Measurements from ENCODE around the gene FOXF2. TPM values are rescaled to one million over a fixed set of nuclear protein-coding genes. Genes with fewer than 3 reads are reported as not detected.

The FOXF2 gene
- total and polyA plus RNA-seq, 2 of the 4 experiments (the other 2 are of a cell fraction), result 2.5 to 16.3 TPM

GRCh38 chr6:1402369-1402768 is 13.0 kb downstream of the FOXF2 start (continued):
- TF ChIP-seq RCOR1 (IDR thresholded peaks at IDR 0.05; ENCODE audit: insufficient replicate concordance, low read length) (no peak), CHD1 (IDR thresholded peaks at IDR 0.05; ENCODE audit: low read depth, low read length) (no peak), POLR2A (IDR thresholded peaks at IDR 0.05; ENCODE audit: low read depth, low read length) (no peak)

GRCh38 chr6:1402868-1403267 is 13.5 kb downstream of the FOXF2 start:
- ChIA-PET POLR2A (ENCODE audit: unreplicated experiment) (no interaction called here), CTCF (no interaction called here)
- H3K36me3 ChIP-seq (ENCODE audit: control insufficient read depth, insufficient read depth, low read length), result no peaks in the 10 kb centered on the region
- H4K91ac ChIP-seq (ENCODE audit: insufficient read depth, low read depth, low read length), result no peak overlapping the region
- H3K79me1 ChIP-seq (ENCODE audit: low read depth in 1 of 2, low read length in 2 of 2), result no peaks in the 10 kb centered on the region
- peak overlapping the region; percentile 67 for H2BK5ac ChIP-seq (ENCODE audit: low read depth, low read length, poor library complexity, severe bottlenecking)
- peaks cover 7% of the 10 kb centered on the region for H3K9me1 ChIP-seq (ENCODE audit: insufficient read depth, low read length)
- H3K9ac ChIP-seq (ENCODE audit: low read depth, low read length), result no peak overlapping the region
- no peak overlapping the region for H3K23ac ChIP-seq (ENCODE audit: low read depth, low read length)
- H3K18ac ChIP-seq (ENCODE audit: low read depth, low read length), result no peak overlapping the region
- DNase-seq (no peak), ATAC-seq (ENCODE audit: low read depth) (no peak)
- no peaks in the 10 kb centered on the region for H3K9me3 ChIP-seq (ENCODE audit: control insufficient read depth, insufficient read depth, low read length)
- no peaks in the 10 kb centered on the region for H4K20me1 ChIP-seq (ENCODE audit: insufficient read depth, low read length)
- intact Hi-C loops (cut with micrococcal nuclease) (no loop called here), dilution Hi-C loops (cut with HindIII; ENCODE audit: low sequenced_read_pairs, unreplicated experiment) (no loop called here), in situ Hi-C loops (cut with MboI; ENCODE audit: low sequenced_read_pairs) (loop anchor here (10.0 kb wide), 1 partner anchor 688 kb away; no protein-coding TSS in a partner anchor)
- peak overlapping the region; percentile 27; the same call in 1 of the 2 replicates for H2AK5ac ChIP-seq (ENCODE audit: low read depth, low read length)
- H3K27me3 ChIP-seq (ENCODE audit: control insufficient read depth, insufficient read depth, low read length), result no peaks in the 10 kb centered on the region; the same call in 1 of the 2 replicates
- H3K4me1 ChIP-seq (ENCODE audit: control insufficient read depth, insufficient read depth, low read length), result peaks cover 17% of the 10 kb centered on the region
- peak overlapping the region; percentile 15; the same call in 1 of the 2 replicates for H3K4ac ChIP-seq (ENCODE audit: low read depth, low read length)
- H2AK9ac ChIP-seq (replicated peaks; ENCODE audit: low read depth, low read length, poor library complexity), result no peak overlapping the region
- no peak overlapping the region for H3K27ac ChIP-seq (ENCODE audit: insufficient read depth, low read length)
- no peak overlapping the region for H3K4me2 ChIP-seq (ENCODE audit: low read depth, low read length)
- no peak overlapping the region for H2BK15ac ChIP-seq (ENCODE audit: low read depth, low read length)
- no peak overlapping the region for H4K5ac ChIP-seq (ENCODE audit: low read depth, low read length)
- no peak overlapping the region for H2AFZ ChIP-seq (replicated peaks; ENCODE audit: low read length, poor library complexity)
- no peak overlapping the region for H4K8ac ChIP-seq (ENCODE audit: low read depth in 2 of 2, low read length in 2 of 2)
- peak overlapping the region; percentile 73; the same call in 1 of the 2 replicates for H2BK20ac ChIP-seq (ENCODE audit: low read depth, low read length)
- BruUV-seq (replicated peaks), result no TSS peak
- no peak overlapping the region for H3K4me3 ChIP-seq (ENCODE audit: insufficient read depth, low read depth, low read length)
- H3K56ac ChIP-seq (ENCODE audit: extremely low read depth, insufficient read depth, low read length), result no peak overlapping the region
- peak overlapping the region; percentile 29; the same call in 1 of the 2 replicates for H3K14ac ChIP-seq (replicated peaks; ENCODE audit: low read depth, low read length)
- WGBS, 2 experiments (ENCODE audit: extremely low coverage in 2 of 2, insufficient read length in 1 of 2), result 86% methylated on average over 1 of the region's 2 CpGs; no CpG with 5 or more reads in 1 of the 2 experiments
- H2BK120ac ChIP-seq (ENCODE audit: low read depth, low read length), result no peak overlapping the region
- TF ChIP-seq NFE2L2 (IDR thresholded peaks at IDR 0.05; ENCODE audit: low read depth, low read length) (no peak), MAFK (IDR thresholded peaks at IDR 0.05; ENCODE audit: low read depth, low read length) (no peak), CHD1 (IDR thresholded peaks at IDR 0.05; ENCODE audit: low read depth, low read length) (no peak), USF2 (IDR thresholded peaks at IDR 0.05; ENCODE audit: low read depth, low read length) (no peak), CTCF (conservative IDR thresholded peaks at IDR 0.05; ENCODE audit: low read depth, low read length) (no peak), RAD21 (IDR thresholded peaks at IDR 0.05; ENCODE audit: low read length) (no peak), RCOR1 (IDR thresholded peaks at IDR 0.05; ENCODE audit: insufficient replicate concordance, low read length) (no peak), FOS (IDR thresholded peaks at IDR 0.05; ENCODE audit: low read depth, low read length) (no peak), POLR2A (IDR thresholded peaks at IDR 0.05; ENCODE audit: low read depth, low read length) (no peak), CEBPB (IDR thresholded peaks at IDR 0.05; ENCODE audit: low read depth, low read length) (no peak), MAZ (IDR thresholded peaks at IDR 0.05; ENCODE audit: borderline replicate concordance, low read depth, low read length) (no peak), ELK1 (IDR thresholded peaks at IDR 0.05; ENCODE audit: borderline replicate concordance, low read depth, low read length) (no peak), RFX5 (IDR thresholded peaks at IDR 0.05; ENCODE audit: low read depth, low read length) (no peak), SMC3 (IDR thresholded peaks at IDR 0.05; ENCODE audit: low read depth, low read length) (no peak)

All from IMR-90 (cell line).